Mammary epithelial cell (primary cell): ENCODE measurements around the gene MZF1.

ENCODE experiments used
- EZH2 ChIP-seq: IDR thresholded peaks from 2 replicates; pipeline ENCODE4 v1.6.1; 2012; ENCODE audit warnings: low read length, inconsistent platforms, borderline replicate concordance
- TF ChIP-seq, protein P1 (sequence below), 2 donors: IDR thresholded peaks in 1 of 2; conservative IDR thresholded peaks in 1 of 2; 2 replicates each; pipeline ENCODE4 v1.5.1; 2011 to 2012; ENCODE audit warnings: inconsistent platforms in 2 of 2, low read length in 2 of 2, mild to moderate bottlenecking in 2 of 2, control low read depth in 1 of 2, low read depth in 1 of 2; ENCODE audit not compliant: insufficient read depth in 1 of 2; ENCODE audit errors: extremely low read depth in 1 of 2

DNA sequence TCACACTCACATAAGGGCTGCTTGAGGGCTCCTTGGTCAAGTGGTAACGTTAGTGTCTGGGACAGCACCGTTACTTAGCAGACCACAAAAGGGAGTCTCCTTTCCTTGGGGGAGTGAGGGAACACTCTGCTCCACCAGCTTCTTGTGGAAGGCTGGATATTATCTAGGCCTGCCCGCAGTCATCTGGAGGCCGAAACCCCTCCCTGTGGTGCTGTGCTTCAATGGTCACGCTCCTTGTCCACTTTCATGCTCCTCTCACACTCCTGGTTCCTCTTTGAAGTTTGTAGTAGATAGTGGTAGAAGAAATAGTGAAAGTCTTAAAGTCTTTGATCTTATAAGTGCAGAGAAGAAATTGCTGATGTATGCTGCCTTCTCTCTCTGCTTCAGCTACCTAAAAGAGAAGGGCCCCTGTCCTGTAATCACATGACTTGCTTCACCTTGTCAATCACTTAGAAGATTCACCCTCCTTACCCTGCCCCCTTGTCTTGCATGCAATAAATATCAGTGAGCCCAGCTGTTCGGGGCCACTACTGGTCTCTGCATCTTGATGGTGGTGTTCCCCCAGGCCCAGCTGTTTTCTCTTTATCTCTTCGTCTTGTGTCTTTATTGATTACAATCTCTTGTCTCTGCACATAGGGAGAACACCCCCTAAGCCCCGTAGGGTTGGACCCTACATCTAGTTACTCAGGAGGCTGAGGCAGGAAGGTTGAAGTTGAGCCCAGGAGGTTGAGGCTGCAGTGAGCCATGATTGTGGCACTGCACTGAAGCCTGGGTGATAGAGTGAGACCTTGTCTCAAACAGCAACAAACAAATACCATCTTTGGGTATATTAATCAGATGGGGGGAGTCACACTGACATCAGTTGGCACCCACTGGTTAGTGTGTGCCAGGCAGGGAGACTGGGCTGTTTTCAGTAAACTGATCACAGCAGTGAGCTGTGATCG, 11.6 kb upstream of the MZF1 start:
- TF ChIP-seq EZH2: no peak
- TF ChIP-seq, protein P1, sequence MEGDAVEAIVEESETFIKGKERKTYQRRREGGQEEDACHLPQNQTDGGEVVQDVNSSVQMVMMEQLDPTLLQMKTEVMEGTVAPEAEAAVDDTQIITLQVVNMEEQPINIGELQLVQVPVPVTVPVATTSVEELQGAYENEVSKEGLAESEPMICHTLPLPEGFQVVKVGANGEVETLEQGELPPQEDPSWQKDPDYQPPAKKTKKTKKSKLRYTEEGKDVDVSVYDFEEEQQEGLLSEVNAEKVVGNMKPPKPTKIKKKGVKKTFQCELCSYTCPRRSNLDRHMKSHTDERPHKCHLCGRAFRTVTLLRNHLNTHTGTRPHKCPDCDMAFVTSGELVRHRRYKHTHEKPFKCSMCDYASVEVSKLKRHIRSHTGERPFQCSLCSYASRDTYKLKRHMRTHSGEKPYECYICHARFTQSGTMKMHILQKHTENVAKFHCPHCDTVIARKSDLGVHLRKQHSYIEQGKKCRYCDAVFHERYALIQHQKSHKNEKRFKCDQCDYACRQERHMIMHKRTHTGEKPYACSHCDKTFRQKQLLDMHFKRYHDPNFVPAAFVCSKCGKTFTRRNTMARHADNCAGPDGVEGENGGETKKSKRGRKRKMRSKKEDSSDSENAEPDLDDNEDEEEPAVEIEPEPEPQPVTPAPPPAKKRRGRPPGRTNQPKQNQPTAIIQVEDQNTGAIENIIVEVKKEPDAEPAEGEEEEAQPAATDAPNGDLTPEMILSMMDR (conservative IDR thresholded peaks at IDR 0.05 in 1 of 2, IDR thresholded peaks at IDR 0.05 in 1 of 2; ENCODE audit: extremely low read depth in 1 of 2, insufficient read depth in 1 of 2, low read depth in 1 of 2, low read length in 2 of 2): no peak
